Measurements from ENCODE around the gene ST3GAL4. TPM values are rescaled to one million over a fixed set of nuclear protein-coding genes. Genes with fewer than 3 reads are reported as not detected.
A peak's percentile ranks its signal among the peaks of the same experiment; 100 is the strongest.

The ST3GAL4 gene
- total RNA-seq, 4 donors from 2014 or later, result 40.0 to 52.4 (median 40.5) TPM

DNA sequence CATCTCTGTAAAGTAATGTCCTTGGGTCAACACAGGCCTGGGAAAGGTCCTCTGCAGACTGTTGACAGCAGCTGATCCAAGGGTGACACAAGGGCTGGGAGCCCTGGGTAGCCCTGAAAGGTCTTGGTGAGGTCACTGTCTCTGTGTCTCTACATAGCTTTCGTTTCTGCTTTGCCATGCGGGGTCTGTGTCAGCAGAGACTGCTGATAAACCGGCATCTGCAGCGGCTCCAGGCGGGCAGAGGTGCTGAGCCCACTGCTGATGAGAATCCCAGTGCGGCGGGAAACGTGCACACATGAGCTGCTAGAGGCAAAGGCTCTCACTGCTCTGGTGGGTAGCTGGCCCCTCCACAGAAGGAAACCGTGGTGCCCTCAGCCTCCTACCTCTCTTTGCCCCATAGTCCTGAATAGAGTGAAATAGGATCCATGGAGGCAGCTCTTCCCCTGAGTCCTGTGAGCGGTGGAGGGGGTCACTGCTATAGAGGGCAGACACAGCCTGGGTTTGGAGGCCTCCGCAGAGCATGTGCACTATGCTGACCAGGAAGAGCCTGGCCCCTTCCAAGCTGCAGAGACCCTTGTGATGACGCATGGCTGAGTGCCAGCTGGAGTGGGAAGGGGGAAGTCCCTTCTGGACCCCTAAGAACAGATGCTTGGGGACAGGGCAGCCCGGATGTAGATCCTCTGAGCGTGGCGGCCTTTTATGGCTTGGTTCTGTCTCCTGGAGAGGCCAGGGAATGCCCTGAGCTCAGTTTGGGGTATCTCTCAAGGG is 17.8 kb upstream of the ST3GAL4 start:
- TF ChIP-seq EP300 (IDR thresholded peaks at IDR 0.05) (no peak), POLR2A (IDR thresholded peaks at IDR 0.05; ENCODE audit: low read depth) (no peak), POLR2AphosphoS5 (IDR thresholded peaks at IDR 0.05) (no peak)
- TF ChIP-seq, protein P1, sequence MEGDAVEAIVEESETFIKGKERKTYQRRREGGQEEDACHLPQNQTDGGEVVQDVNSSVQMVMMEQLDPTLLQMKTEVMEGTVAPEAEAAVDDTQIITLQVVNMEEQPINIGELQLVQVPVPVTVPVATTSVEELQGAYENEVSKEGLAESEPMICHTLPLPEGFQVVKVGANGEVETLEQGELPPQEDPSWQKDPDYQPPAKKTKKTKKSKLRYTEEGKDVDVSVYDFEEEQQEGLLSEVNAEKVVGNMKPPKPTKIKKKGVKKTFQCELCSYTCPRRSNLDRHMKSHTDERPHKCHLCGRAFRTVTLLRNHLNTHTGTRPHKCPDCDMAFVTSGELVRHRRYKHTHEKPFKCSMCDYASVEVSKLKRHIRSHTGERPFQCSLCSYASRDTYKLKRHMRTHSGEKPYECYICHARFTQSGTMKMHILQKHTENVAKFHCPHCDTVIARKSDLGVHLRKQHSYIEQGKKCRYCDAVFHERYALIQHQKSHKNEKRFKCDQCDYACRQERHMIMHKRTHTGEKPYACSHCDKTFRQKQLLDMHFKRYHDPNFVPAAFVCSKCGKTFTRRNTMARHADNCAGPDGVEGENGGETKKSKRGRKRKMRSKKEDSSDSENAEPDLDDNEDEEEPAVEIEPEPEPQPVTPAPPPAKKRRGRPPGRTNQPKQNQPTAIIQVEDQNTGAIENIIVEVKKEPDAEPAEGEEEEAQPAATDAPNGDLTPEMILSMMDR (IDR thresholded peaks at IDR 0.05), result no peak
- Histone ChIP-seq H3K27me3 (no peaks in the 10 kb centered on the region), H3K9me3 (no peaks in the 10 kb centered on the region), H3K36me3 (peaks cover 0 to 37% (median 22%) of the 10 kb centered on the region in 4 donors), H3K4me3 (no peak overlapping the region), H3K27ac (replicated peaks in 1 of 4) (no peak overlapping the region), H3K4me1 (peaks cover 35 to 46% (median 45%) of the 10 kb centered on the region in 4 donors)
- intact Hi-C loops (cut with DNase I), result no loop called here
- DNase-seq (ENCODE audit: extremely low spot score), result no peak
- 86% methylated on average over 11 of the region's 15 CpGs for whole genome bisulfite sequencing

GRCh38 chr11:126338346-126339055 is 17.0 kb upstream of the ST3GAL4 start:
- Histone ChIP-seq H3K9me3 (no peaks in the 10 kb centered on the region), H3K27ac (replicated peaks in 1 of 4) (no peak overlapping the region), H3K27me3 (no peaks in the 10 kb centered on the region), H3K4me1 (peaks cover 33 to 45% (median 42%) of the 10 kb centered on the region in 4 donors), H3K36me3 (peaks cover 0 to 40% (median 25%) of the 10 kb centered on the region in 4 donors), H3K4me3 (no peak overlapping the region)
- TF ChIP-seq EP300 (IDR thresholded peaks at IDR 0.05), result no peak
- TF ChIP-seq POLR2AphosphoS5 (IDR thresholded peaks at IDR 0.05), result no peak
- TF ChIP-seq, protein P1 (IDR thresholded peaks at IDR 0.05), result no peak
- TF ChIP-seq POLR2A (IDR thresholded peaks at IDR 0.05; ENCODE audit: low read depth), result no peak
- WGBS, result 90% methylated on average over 7 of the region's 7 CpGs
- no peak for DNase-seq (ENCODE audit: extremely low spot score)
- intact Hi-C loops (cut with DNase I), result no loop called here

GRCh38 chr11:126339073-126339862 is 16.2 kb upstream of the ST3GAL4 start:
- H3K36me3 ChIP-seq, result peaks cover 2 to 45% (median 31%) of the 10 kb centered on the region in 4 donors
- TF ChIP-seq, protein P1 (IDR thresholded peaks at IDR 0.05), result no peak
- TF ChIP-seq POLR2A (IDR thresholded peaks at IDR 0.05; ENCODE audit: low read depth) (no peak), EP300 (IDR thresholded peaks at IDR 0.05) (no peak), POLR2AphosphoS5 (IDR thresholded peaks at IDR 0.05) (no peak)

DNA sequence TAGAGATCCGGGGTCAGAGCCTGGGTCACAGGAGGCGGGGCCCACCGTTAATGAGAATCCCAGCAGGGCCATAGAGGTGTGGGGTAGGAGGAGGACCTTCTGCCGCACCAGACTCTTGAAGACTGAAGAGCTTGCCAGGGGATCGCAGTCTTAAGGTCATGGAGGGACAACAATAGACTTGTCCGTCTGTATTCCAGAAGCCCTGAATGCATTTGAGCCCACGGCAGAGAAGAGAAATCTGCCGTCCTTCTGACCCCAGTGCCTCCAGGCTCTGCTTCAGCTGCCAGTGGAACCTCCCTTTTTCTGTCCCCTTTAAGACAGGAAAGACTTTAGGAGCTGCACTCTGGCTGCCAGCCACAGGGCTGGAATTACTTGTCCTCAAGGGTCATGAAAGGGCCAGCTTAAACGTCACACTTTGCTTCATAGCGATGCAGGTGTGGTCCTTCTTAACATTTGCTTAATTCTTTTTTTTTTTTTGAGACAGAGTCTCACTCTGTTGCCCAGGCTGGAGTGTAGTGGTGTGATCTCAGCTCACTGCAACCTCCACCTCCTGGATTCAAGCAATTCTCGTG is 15.5 kb upstream of the ST3GAL4 start:
- DNase-seq (ENCODE audit: extremely low spot score), result no peak

More at GRCh38 chr11:126339073-126339862, 16.2 kb upstream of the ST3GAL4 start:
- WGBS, result 78% methylated on average over 15 of the region's 15 CpGs
- Histone ChIP-seq H3K9me3 (no peaks in the 10 kb centered on the region), H3K4me1 (peaks cover 33 to 45% (median 42%) of the 10 kb centered on the region in 4 donors), H3K27me3 (no peaks in the 10 kb centered on the region), H3K27ac (replicated peaks in 1 of 4) (peak overlapping the region; percentile 9 to 51 (median 44)), H3K4me3 (no peak overlapping the region)
- intact Hi-C loops (cut with DNase I), result no loop called here
- DNase-seq (ENCODE audit: extremely low spot score), result no peak

More for the DNA sequence above, 15.5 kb upstream of the ST3GAL4 start:
- peak; percentile 35 to 59 for TF ChIP-seq POLR2AphosphoS5 (IDR thresholded peaks at IDR 0.05)
- TF ChIP-seq, protein P1 (IDR thresholded peaks at IDR 0.05), result no peak
- TF ChIP-seq POLR2A (IDR thresholded peaks at IDR 0.05; ENCODE audit: low read depth), result no peak
- intact Hi-C loops (cut with DNase I), result no loop called here
- H3K36me3 ChIP-seq, result peaks cover 4 to 52% (median 37%) of the 10 kb centered on the region in 4 donors
- no peaks in the 10 kb centered on the region for H3K27me3 ChIP-seq
- 42% methylated on average over 8 of the region's 11 CpGs for WGBS
- H3K4me3 ChIP-seq, result no peak overlapping the region
- H3K27ac ChIP-seq (replicated peaks in 1 of 4), result peak overlapping the region; percentile 39 to 66 (median 50)
- peaks cover 32 to 42% (median 40%) of the 10 kb centered on the region in 4 donors for H3K4me1 ChIP-seq
- H3K9me3 ChIP-seq, result no peaks in the 10 kb centered on the region
